DOHH2 (cell line): ENCODE measurements around the gene SRR.

Experiments used
- H3F3A ChIP-seq: fragments of 200-600 bp; sonication (generic), shearing (Covaris generic); 2 replicates; pipeline ENCODE4 v1.6.0; 2016; ENCODE audit warnings: antibody characterized with exemption, mild to moderate bottlenecking; ENCODE audit not compliant: control insufficient read depth, insufficient read depth
- H3K27ac ChIP-seq: fragments of 200-600 bp; sonication (generic); 2 replicates; pipeline ENCODE4 v1.5.1; 2014; ENCODE audit warnings: low read depth, mild to moderate bottlenecking, low read length, moderate library complexity
- H3K27me3 ChIP-seq: fragments of 200-600 bp; sonication (generic); 2 replicates; pipeline ENCODE4 v1.6.1; 2014; ENCODE audit warnings: mild to moderate bottlenecking, low read length, mixed read lengths; ENCODE audit not compliant: control insufficient read depth
- H3K36me3 ChIP-seq: fragments of 200-600 bp; sonication (generic); 2 replicates; pipeline ENCODE4 v1.6.1; 2014; ENCODE audit warnings: mild to moderate bottlenecking, low read length, moderate library complexity, mixed read lengths; ENCODE audit not compliant: control insufficient read depth
- H3K4me1 ChIP-seq: fragments of 200-600 bp; sonication (generic); 2 replicates; pipeline ENCODE4 v1.6.1; 2014; ENCODE audit warnings: mild to moderate bottlenecking, low read length, mixed read lengths; ENCODE audit not compliant: control insufficient read depth
- H3K4me2 ChIP-seq: fragments of 200-600 bp; sonication (generic); 2 replicates; pipeline ENCODE4 v1.6.0; 2014; ENCODE audit warnings: mild to moderate bottlenecking, low read length, moderate library complexity
- H3K4me3 ChIP-seq: fragments of 200-600 bp; sonication (generic); 2 replicates; pipeline ENCODE4 v1.5.1; 2014; ENCODE audit warnings: mild to moderate bottlenecking, low read length, mixed read lengths
- H3K79me2 ChIP-seq: fragments of 200-600 bp; sonication (generic); 2 replicates; pipeline ENCODE4 v1.6.1; 2014; ENCODE audit warnings: mild to moderate bottlenecking, low read length, mixed read lengths; ENCODE audit not compliant: control insufficient read depth
- H3K9me2 ChIP-seq: fragments of 200-600 bp; sonication (generic); replicated peaks from 2 replicates; pipeline ENCODE4 v1.6.1; 2014; ENCODE audit warnings: mild to moderate bottlenecking, low read length, mixed read lengths; ENCODE audit not compliant: control insufficient read depth
- H3K9me3 ChIP-seq: fragments of 200-600 bp; sonication (generic); 2 replicates; pipeline ENCODE4 v1.6.1; 2014; ENCODE audit warnings: antibody characterized with exemption, low read length, mixed read lengths; ENCODE audit not compliant: control insufficient read depth, insufficient read depth
- H4K20me1 ChIP-seq: fragments of 200-600 bp; sonication (generic); 2 replicates; pipeline ENCODE4 v1.6.0; 2014; ENCODE audit warnings: low read depth, mild to moderate bottlenecking, antibody characterized with exemption, low read length, moderate library complexity; ENCODE audit not compliant: control insufficient read depth, insufficient read depth
- EZH2phosphoT487 ChIP-seq: fragments of 200-600 bp; sonication (generic); IDR thresholded peaks from 2 replicates; pipeline ENCODE4 v1.6.1; 2017; ENCODE audit warnings: borderline replicate concordance, mild to moderate bottlenecking, antibody characterized with exemption, low read length, moderate library complexity, mixed read lengths
- TF ChIP-seq, protein P1 (sequence below): fragments of 200-600 bp; sonication (generic); IDR thresholded peaks from one replicate; pipeline ENCODE4 v1.5.1; 2014; ENCODE audit warnings: antibody characterized with exemption, mild to moderate bottlenecking, low read depth, low read length; ENCODE audit not compliant: poor library complexity, severe bottlenecking

SRR gene

DNA sequence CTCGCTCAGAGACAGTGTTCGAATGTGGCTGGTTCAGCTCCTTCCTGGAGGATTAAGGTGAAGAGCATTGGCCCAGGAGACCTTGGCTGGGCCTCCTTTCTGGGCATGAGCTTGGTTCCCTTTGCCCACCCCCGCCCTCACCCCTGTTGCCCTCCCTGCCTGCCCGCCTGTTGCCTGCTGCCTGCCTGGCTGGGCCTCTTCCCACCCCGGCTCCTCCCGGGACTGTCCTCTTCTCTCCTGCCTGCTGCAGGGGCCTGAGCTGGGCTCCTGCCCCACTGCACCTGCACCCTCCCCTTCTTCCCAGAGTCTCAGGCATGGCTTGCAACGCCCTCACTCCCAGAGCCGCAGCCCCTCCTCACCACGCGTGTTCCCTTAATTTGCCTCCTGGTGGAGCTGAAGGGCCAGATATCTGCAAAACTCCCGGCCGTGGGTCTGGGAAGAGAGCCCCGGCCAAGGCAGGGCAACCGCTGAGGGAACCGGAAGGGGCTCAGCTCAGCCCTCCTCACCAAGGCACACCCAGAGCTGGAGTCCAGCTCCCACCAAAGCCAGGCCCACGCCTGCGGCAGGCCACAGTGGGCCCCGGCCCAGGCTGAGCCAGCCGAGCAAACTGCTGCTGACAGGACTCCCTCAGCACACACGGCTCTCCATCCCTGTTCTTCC, 65.9 kb downstream of the SRR start:
- Histone ChIP-seq H3K4me1 (no peaks in the 10 kb centered on the region), H3K4me3 (no peak overlapping the region), H3K27ac (no peak overlapping the region), H3K36me3 (no peaks in the 10 kb centered on the region), H3K9me3 (no peaks in the 10 kb centered on the region), H3K4me2 (no peak overlapping the region), H3K79me2 (no peaks in the 10 kb centered on the region), H3K27me3 (no peaks in the 10 kb centered on the region), H4K20me1 (no peaks in the 10 kb centered on the region), H3F3A (no peaks in the 10 kb centered on the region), H3K9me2 (no peaks in the 10 kb centered on the region)
- TF ChIP-seq EZH2phosphoT487: no peak
- TF ChIP-seq, protein P1, sequence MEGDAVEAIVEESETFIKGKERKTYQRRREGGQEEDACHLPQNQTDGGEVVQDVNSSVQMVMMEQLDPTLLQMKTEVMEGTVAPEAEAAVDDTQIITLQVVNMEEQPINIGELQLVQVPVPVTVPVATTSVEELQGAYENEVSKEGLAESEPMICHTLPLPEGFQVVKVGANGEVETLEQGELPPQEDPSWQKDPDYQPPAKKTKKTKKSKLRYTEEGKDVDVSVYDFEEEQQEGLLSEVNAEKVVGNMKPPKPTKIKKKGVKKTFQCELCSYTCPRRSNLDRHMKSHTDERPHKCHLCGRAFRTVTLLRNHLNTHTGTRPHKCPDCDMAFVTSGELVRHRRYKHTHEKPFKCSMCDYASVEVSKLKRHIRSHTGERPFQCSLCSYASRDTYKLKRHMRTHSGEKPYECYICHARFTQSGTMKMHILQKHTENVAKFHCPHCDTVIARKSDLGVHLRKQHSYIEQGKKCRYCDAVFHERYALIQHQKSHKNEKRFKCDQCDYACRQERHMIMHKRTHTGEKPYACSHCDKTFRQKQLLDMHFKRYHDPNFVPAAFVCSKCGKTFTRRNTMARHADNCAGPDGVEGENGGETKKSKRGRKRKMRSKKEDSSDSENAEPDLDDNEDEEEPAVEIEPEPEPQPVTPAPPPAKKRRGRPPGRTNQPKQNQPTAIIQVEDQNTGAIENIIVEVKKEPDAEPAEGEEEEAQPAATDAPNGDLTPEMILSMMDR: no peak

DNA sequence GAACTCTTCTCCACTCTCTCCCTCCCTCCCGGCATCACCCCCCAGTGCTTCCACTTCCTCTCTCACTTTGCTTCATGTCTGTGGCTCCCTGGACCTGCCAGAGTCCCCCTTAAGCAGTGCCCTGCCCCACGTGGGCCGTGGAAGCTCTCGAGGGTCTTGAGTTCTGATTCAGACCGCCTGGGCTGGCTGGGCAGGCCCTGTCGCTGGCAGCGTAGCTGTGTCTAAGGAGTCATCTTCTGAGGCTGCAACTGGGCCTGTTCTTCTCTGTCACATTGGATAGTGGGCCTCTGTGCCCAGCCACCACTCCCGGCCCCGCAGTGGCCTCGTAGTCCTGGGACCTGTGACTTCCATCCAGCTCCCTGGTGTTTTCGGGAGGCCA, 66.5 kb downstream of the SRR start:
- H3K79me2 ChIP-seq: no peaks in the 10 kb centered on the region
- H4K20me1 ChIP-seq: no peaks in the 10 kb centered on the region
- H3K4me2 ChIP-seq: no peak overlapping the region
- no peaks in the 10 kb centered on the region for H3K36me3 ChIP-seq
- H3K27me3 ChIP-seq: no peaks in the 10 kb centered on the region
- H3F3A ChIP-seq: no peaks in the 10 kb centered on the region
- TF ChIP-seq, protein P1: no peak
- TF ChIP-seq EZH2phosphoT487: no peak
- no peak overlapping the region for H3K27ac ChIP-seq
- no peak overlapping the region for H3K4me3 ChIP-seq
- H3K9me3 ChIP-seq: no peaks in the 10 kb centered on the region
- no peaks in the 10 kb centered on the region for H3K4me1 ChIP-seq
- H3K9me2 ChIP-seq: no peaks in the 10 kb centered on the region

DNA sequence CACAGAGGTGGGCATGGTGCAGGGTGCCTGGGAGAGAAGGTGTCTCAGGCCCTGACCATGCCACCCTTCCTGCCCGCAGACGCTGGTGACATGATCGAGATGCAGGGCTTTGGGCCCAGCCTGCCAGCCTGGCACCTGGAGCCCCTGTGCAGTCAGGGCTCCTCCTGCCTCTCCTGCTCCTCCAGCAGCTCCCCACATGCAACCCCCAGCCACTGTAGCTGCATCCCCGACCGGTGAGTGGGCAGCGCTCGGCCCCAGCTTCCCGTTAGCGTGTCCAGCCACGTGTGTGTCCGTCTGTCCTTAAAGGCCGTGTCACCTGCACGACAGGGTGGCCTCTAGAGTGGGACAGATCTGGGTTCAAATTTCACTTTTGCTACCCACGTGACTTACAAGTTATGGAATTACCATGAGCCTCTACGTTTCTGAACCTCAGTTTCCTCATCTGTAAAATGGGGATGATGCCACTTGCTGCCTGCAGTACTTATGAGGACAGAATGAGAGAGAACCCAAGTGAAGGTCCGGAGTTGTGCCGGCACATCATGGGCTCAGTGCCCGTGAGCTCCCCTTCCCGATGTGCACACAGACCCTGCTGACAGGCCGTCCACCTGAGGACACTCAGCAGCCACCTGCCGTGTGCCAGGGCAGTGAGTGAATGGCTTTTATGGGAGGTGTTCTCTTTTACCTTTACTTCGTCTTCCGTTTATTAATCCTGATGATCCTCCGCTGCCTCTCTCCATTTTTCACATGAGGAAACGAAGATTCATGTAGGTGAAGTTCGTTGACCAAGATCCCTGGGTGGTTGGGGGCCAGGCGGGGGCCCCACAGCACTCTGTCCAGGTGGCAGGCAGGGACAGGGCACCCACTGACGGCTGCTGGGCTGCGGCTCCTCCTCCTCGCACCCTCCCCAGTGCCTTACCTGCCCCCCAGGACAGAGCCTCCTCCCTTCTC, 67.7 kb downstream of the SRR start:
- Histone ChIP-seq H3K4me2 (no peak overlapping the region), H3K27ac (no peak overlapping the region), H3K79me2 (no peaks in the 10 kb centered on the region), H3K9me2 (no peaks in the 10 kb centered on the region), H4K20me1 (no peaks in the 10 kb centered on the region), H3F3A (no peaks in the 10 kb centered on the region), H3K4me3 (no peak overlapping the region), H3K36me3 (no peaks in the 10 kb centered on the region), H3K9me3 (no peaks in the 10 kb centered on the region), H3K4me1 (no peaks in the 10 kb centered on the region), H3K27me3 (no peaks in the 10 kb centered on the region)
- TF ChIP-seq, protein P1: no peak
- no peak for TF ChIP-seq EZH2phosphoT487
